ENCODE results near the gene RPP14.

- TF ChIP-seq CTCF (conservative IDR thresholded peaks at IDR 0.05 in 1 of 2, IDR thresholded peaks at IDR 0.05 in 1 of 2; ENCODE audit: low read depth in 1 of 2, low read length in 2 of 2) (no peak), EZH2 (IDR thresholded peaks at IDR 0.05; ENCODE audit: low read length, missing control alignments) (no peak)
Measured at GRCh38 chr3:58350627-58351013, 44.6 kb downstream of the RPP14 start.

Data from fibroblast of lung (primary cell).